ENCODE measurements around the gene NR2E1. TPM values are rescaled to one million over a fixed set of nuclear protein-coding genes. Genes with fewer than 3 reads are reported as not detected.

Gene NR2E1
- total RNA-seq, 2 donors from 2014 or later = not detected

DNA sequence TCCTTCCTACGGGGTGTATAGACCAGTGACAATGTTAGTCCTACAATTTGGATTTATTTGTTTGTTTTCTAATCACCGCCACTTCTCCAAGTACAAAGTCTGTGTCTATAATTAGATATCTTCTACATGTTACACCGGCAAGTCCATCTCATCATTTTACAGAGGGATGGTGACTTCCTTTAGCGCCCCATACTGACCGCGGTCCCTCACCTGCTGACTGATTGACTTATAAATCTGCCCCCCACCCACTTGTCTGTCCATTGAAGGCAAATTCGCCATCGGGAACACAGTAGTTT, 8.9 kb upstream of the NR2E1 start:
- no peak overlapping the region for H3K4me3 Mint-ChIP-seq
- Histone ChIP-seq H3K27me3 (ENCODE audit: control insufficient read depth, insufficient read depth, low read length, poor library complexity, severe bottlenecking) (peaks cover 96% of the 10 kb centered on the region), H3K4me1 (ENCODE audit: control insufficient read depth, insufficient read depth, low read length) (peaks cover 7% of the 10 kb centered on the region), H3K4me3 (ENCODE audit: low read length) (peak overlapping the region; percentile 53), H3K9ac (ENCODE audit: extremely low read depth, low read length, poor library complexity, severe bottlenecking) (no peak overlapping the region), H3K9me3 (ENCODE audit: control insufficient read depth, low read length) (no peaks in the 10 kb centered on the region), H3K36me3 (ENCODE audit: control insufficient read depth, insufficient read depth, low read length) (no peaks in the 10 kb centered on the region), H3K27ac (ENCODE audit: low read depth, low read length) (no peak overlapping the region)
- TF ChIP-seq, protein P1, sequence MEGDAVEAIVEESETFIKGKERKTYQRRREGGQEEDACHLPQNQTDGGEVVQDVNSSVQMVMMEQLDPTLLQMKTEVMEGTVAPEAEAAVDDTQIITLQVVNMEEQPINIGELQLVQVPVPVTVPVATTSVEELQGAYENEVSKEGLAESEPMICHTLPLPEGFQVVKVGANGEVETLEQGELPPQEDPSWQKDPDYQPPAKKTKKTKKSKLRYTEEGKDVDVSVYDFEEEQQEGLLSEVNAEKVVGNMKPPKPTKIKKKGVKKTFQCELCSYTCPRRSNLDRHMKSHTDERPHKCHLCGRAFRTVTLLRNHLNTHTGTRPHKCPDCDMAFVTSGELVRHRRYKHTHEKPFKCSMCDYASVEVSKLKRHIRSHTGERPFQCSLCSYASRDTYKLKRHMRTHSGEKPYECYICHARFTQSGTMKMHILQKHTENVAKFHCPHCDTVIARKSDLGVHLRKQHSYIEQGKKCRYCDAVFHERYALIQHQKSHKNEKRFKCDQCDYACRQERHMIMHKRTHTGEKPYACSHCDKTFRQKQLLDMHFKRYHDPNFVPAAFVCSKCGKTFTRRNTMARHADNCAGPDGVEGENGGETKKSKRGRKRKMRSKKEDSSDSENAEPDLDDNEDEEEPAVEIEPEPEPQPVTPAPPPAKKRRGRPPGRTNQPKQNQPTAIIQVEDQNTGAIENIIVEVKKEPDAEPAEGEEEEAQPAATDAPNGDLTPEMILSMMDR (conservative IDR thresholded peaks at IDR 0.05) = no peak
- H3K4me1 Mint-ChIP-seq = peaks cover 15% of the 10 kb centered on the region
- no peaks in the 10 kb centered on the region for H3K36me3 Mint-ChIP-seq (ENCODE audit: low read depth)
- no peak for DNase-seq
- H3K9me3 Mint-ChIP-seq = no peaks in the 10 kb centered on the region
- 8 to 10% methylated on average over 3 to 8 of the region's 8 CpGs for WGBS, 2 experiments (ENCODE audit: insufficient coverage in 1 of 2, insufficient read length in 1 of 2)
- H3K27ac Mint-ChIP-seq = no peak overlapping the region
- peaks cover 100% of the 10 kb centered on the region for H3K27me3 Mint-ChIP-seq (ENCODE audit: insufficient read depth)

DNA sequence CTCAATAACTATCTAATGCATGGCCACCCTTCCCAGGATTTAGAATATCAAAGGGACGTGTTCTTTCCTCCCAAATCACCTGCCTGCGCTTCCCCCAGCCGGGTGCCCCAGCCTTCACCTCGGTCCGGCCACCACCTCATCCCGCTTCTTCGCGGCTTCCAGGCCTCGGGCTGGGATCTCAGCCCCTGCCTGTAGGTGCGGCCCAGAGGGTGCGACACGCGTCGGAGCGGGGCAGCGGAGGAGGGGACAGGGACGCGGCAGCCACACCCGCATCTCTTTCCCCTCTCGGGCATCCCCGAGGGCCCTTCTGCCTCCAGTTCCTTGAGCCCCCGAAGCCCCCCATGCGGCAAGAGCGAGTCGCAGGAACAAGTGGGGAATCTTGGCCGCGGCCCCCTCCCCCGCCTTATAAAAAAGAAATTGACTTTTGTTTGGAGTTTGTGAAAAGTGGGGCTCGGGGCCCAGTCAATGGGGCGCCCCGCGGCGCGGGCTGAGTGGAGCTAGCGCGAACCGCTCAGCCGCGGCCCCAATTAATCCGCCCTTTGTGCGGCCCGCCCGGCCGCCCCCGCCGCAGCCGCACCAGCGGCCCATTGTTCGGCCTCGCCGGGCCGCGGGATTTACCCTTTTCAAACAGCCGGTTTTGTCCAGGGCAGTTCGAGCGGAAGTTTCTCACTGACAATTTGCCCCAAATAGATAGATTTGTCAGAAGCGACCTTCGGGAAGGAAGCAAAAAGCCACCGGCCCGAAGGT, 8.4 kb upstream of the NR2E1 start:
- Histone ChIP-seq H3K27me3 (ENCODE audit: control insufficient read depth, insufficient read depth, low read length, poor library complexity, severe bottlenecking) (peaks cover 98% of the 10 kb centered on the region), H3K36me3 (ENCODE audit: control insufficient read depth, insufficient read depth, low read length) (no peaks in the 10 kb centered on the region), H3K27ac (ENCODE audit: low read depth, low read length) (no peak overlapping the region), H3K9me3 (ENCODE audit: control insufficient read depth, low read length) (no peaks in the 10 kb centered on the region), H3K4me1 (ENCODE audit: control insufficient read depth, insufficient read depth, low read length) (peaks cover 7% of the 10 kb centered on the region), H3K4me3 (ENCODE audit: low read length) (peak overlapping the region; percentile 53), H3K9ac (ENCODE audit: extremely low read depth, low read length, poor library complexity, severe bottlenecking) (no peak overlapping the region)
- TF ChIP-seq, protein P1 (conservative IDR thresholded peaks at IDR 0.05) = no peak
- no peak overlapping the region for H3K4me3 Mint-ChIP-seq
- DNase-seq = peak; percentile 70
- peaks cover 100% of the 10 kb centered on the region for H3K27me3 Mint-ChIP-seq (ENCODE audit: insufficient read depth)
- H3K4me1 Mint-ChIP-seq = peaks cover 15% of the 10 kb centered on the region
- H3K27ac Mint-ChIP-seq = no peak overlapping the region
- H3K36me3 Mint-ChIP-seq (ENCODE audit: low read depth) = no peaks in the 10 kb centered on the region
- 1 to 2% methylated on average over 17 to 60 of the region's 60 CpGs for WGBS, 2 experiments (ENCODE audit: insufficient coverage in 1 of 2, insufficient read length in 1 of 2)
- no peaks in the 10 kb centered on the region for H3K9me3 Mint-ChIP-seq

DNA sequence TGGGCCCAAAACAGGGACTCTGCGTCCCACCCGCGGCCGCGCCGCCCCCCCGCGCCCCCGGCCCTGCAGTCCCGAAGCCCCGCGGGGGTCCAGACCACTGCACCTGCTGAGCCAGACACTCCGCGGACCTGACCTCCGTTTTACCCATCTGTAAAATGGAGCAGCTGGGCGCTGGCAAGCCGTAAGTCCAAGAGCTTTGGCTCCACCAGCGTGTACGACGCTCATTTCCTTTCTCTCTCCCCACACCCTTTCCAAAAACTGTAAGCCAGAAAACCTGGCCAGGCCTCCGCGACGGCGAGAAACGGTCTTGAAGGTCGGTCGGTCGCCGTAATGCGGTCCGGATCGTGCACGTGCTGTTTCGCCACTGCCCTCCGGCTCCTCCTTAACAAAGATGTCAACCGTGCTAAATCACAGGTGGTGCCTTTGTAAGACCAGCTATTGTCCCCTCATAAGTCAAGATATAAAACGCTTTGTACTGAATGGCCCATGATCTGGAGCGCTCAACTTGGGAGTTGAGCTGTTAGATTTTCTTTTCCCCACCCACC, 7.8 kb upstream of the NR2E1 start:
- H3K27ac ChIP-seq (ENCODE audit: low read depth, low read length) = no peak overlapping the region
- peak overlapping the region; percentile 53 for H3K4me3 ChIP-seq (ENCODE audit: low read length)
- peaks cover 7% of the 10 kb centered on the region for H3K4me1 ChIP-seq (ENCODE audit: control insufficient read depth, insufficient read depth, low read length)
- Mint-ChIP-seq H3K4me3 (peak overlapping the region; percentile 17), H3K27me3 (ENCODE audit: insufficient read depth) (peaks cover 100% of the 10 kb centered on the region), H3K27ac (no peak overlapping the region), H3K36me3 (ENCODE audit: low read depth) (no peaks in the 10 kb centered on the region), H3K9me3 (no peaks in the 10 kb centered on the region), H3K4me1 (peaks cover 15% of the 10 kb centered on the region)
- H3K9me3 ChIP-seq (ENCODE audit: control insufficient read depth, low read length) = no peaks in the 10 kb centered on the region
- peak; percentile 74 for DNase-seq
- H3K27me3 ChIP-seq (ENCODE audit: control insufficient read depth, insufficient read depth, low read length, poor library complexity, severe bottlenecking) = peaks cover 99% of the 10 kb centered on the region
- 2 to 3% methylated on average over 18 to 38 of the region's 38 CpGs for WGBS, 2 experiments (ENCODE audit: insufficient coverage in 1 of 2, insufficient read length in 1 of 2)
- H3K36me3 ChIP-seq (ENCODE audit: control insufficient read depth, insufficient read depth, low read length) = no peaks in the 10 kb centered on the region
- H3K9ac ChIP-seq (ENCODE audit: extremely low read depth, low read length, poor library complexity, severe bottlenecking) = no peak overlapping the region
- TF ChIP-seq, protein P1 (conservative IDR thresholded peaks at IDR 0.05) = no peak
